ENCODE data around the gene MAGIX.
A peak's percentile ranks its signal among the peaks of the same experiment; 100 is the strongest.
"Not testable (repeated sequence)": the region's sequence is repeated elsewhere in the genome, so short reads cannot be mapped to it uniquely, and the experiment has no call there.

Gene MAGIX

GRCh38 chrX:49162620-49163019 lies at the start of gene MAGIX:
MAGIX (plus strand) TSS chrX:49162758; CDS start chrX:49162890, 132 bp downstream.
- no peak for DNase-seq

GRCh38 chrX:49116076-49116475 lies 46.5 kb upstream of the MAGIX start:
- no peak for DNase-seq

GRCh38 chrX:49116716-49117115 lies 45.8 kb upstream of the MAGIX start:
- no peak for DNase-seq

GRCh38 chrX:49117581-49117980 lies 45.0 kb upstream of the MAGIX start:
- DNase-seq = no peak

GRCh38 chrX:49120091-49120490 lies 42.5 kb upstream of the MAGIX start:
- DNase-seq = no peak

- no peak for DNase-seq
Observed at GRCh38 chrX:49122499-49122898, 40.1 kb upstream of the MAGIX start.

- not testable (repeated sequence) for DNase-seq
Observed at GRCh38 chrX:49127742-49128258, 34.8 kb upstream of the MAGIX start.

GRCh38 chrX:49129427-49129826 lies 33.1 kb upstream of the MAGIX start:
- no peak for DNase-seq

GRCh38 chrX:49132275-49132674 lies 30.3 kb upstream of the MAGIX start:
- DNase-seq = not testable (repeated sequence)

- no peak for DNase-seq
Observed at GRCh38 chrX:49133759-49134158, 28.8 kb upstream of the MAGIX start.

- DNase-seq = no peak
Observed at GRCh38 chrX:49137492-49137891, 25.1 kb upstream of the MAGIX start.

GRCh38 chrX:49139713-49140112 lies 22.8 kb upstream of the MAGIX start:
- DNase-seq = no peak

GRCh38 chrX:49142264-49142663 lies 20.3 kb upstream of the MAGIX start:
- DNase-seq = not testable (repeated sequence)

GRCh38 chrX:49143154-49143553 lies 19.4 kb upstream of the MAGIX start:
- DNase-seq = not testable (repeated sequence)

- DNase-seq = no peak
Observed at GRCh38 chrX:49147282-49147681, 15.3 kb upstream of the MAGIX start.

GRCh38 chrX:49147936-49148335 lies 14.6 kb upstream of the MAGIX start:
- no peak for DNase-seq

GRCh38 chrX:49148390-49149100 lies 14.0 kb upstream of the MAGIX start:
- DNase-seq = not testable (repeated sequence)

GRCh38 chrX:49149291-49149690 lies 13.3 kb upstream of the MAGIX start:
- DNase-seq = not testable (repeated sequence)

GRCh38 chrX:49153467-49153866 lies 9.1 kb upstream of the MAGIX start:
- DNase-seq = no peak

- DNase-seq = peak; percentile 56
Observed at GRCh38 chrX:49155243-49155899, 7.2 kb upstream of the MAGIX start.

GRCh38 chrX:49155900-49156837 lies 6.4 kb upstream of the MAGIX start:
- DNase-seq = peak; percentile 78

GRCh38 chrX:49157194-49157593 lies 5.4 kb upstream of the MAGIX start:
- DNase-seq = no peak

- no peak for DNase-seq
Observed at GRCh38 chrX:49160908-49161307, 1.6 kb upstream of the MAGIX start.

All from NCI-H1436 (cell line).